Astrocyte (in vitro differentiated cells and primary cell): ENCODE measurements around the gene MVD. TPM values are rescaled to one million over a fixed set of nuclear protein-coding genes. Genes with fewer than 3 reads are reported as not detected.
A peak's percentile ranks its signal among the peaks of the same experiment; 100 is the strongest.

Experiments used
- DNase-seq: peaks from one replicate; pipeline ENCODE4 v3.0.0-alpha.2; 2010; ENCODE audit warnings: low read depth
- FAIRE-seq: peaks from 2 replicates; lab custom pipeline; 2011; peaks lifted over from hg19 to GRCh38; lab: Jason Lieb, UNC
- H2AFZ ChIP-seq: 2 replicates; pipeline ENCODE4 v1.6.0; 2012; ENCODE audit warnings: low read depth, low read length, inconsistent platforms
- H3K27ac ChIP-seq: 2 replicates; pipeline ENCODE4 v1.5.1; 2011; ENCODE audit warnings: low read depth, low read length, inconsistent platforms
- H3K27me3 ChIP-seq: 2 replicates; pipeline ENCODE4 v1.6.0; 2011; ENCODE audit warnings: low read length, inconsistent platforms; ENCODE audit not compliant: insufficient read depth
- H3K36me3 ChIP-seq: 2 replicates; pipeline ENCODE4 v1.5.1; 2011; ENCODE audit warnings: low read length, inconsistent platforms; ENCODE audit not compliant: insufficient read depth
- H3K4me1 ChIP-seq: 2 replicates; pipeline ENCODE4 v1.5.1; 2011; ENCODE audit warnings: low read length, inconsistent platforms; ENCODE audit not compliant: insufficient read depth
- H3K4me2 ChIP-seq: 2 replicates; pipeline ENCODE4 v1.6.0; 2012; ENCODE audit warnings: low read length, inconsistent platforms
- H3K4me3 ChIP-seq: 2 replicates; pipeline ENCODE4 v1.5.1; 2011; ENCODE audit warnings: low read depth, mild to moderate bottlenecking, low read length, inconsistent platforms; ENCODE audit not compliant: insufficient read depth
- H3K79me2 ChIP-seq: 2 replicates; pipeline ENCODE4 v1.6.0; 2012; ENCODE audit warnings: mild to moderate bottlenecking, low read length, inconsistent platforms; ENCODE audit not compliant: insufficient read depth
- H3K9ac ChIP-seq: 2 replicates; pipeline ENCODE4 v1.6.0; 2012; ENCODE audit warnings: mild to moderate bottlenecking, low read length, inconsistent platforms
- H3K9me3 ChIP-seq: 2 replicates; pipeline ENCODE4 v1.5.1; 2012; ENCODE audit warnings: low read depth, mild to moderate bottlenecking, low read length, inconsistent platforms; ENCODE audit not compliant: insufficient read depth
- H4K20me1 ChIP-seq: 2 replicates; pipeline ENCODE4 v1.6.0; 2012; ENCODE audit warnings: low read length, inconsistent platforms; ENCODE audit not compliant: insufficient read depth
- H3K27ac Mint-ChIP-seq: one replicate; pipeline ENCODE4 v1.8.0; 2021; ENCODE audit warnings: mild to moderate bottlenecking, mixed read lengths; ENCODE audit not compliant: unreplicated experiment
- H3K27me3 Mint-ChIP-seq: one replicate; pipeline ENCODE4 v1.8.0; 2021; ENCODE audit warnings: low read depth, mixed read lengths; ENCODE audit not compliant: unreplicated experiment
- H3K36me3 Mint-ChIP-seq: one replicate; pipeline ENCODE4 v1.8.0; 2021; ENCODE audit warnings: low read depth, mixed read lengths; ENCODE audit not compliant: unreplicated experiment
- H3K4me1 Mint-ChIP-seq: one replicate; pipeline ENCODE4 v1.8.0; 2021; ENCODE audit warnings: low read depth, mixed read lengths; ENCODE audit not compliant: unreplicated experiment
- H3K4me3 Mint-ChIP-seq: one replicate; pipeline ENCODE4 v1.8.0; 2021; ENCODE audit warnings: mild to moderate bottlenecking, moderate library complexity, mixed read lengths; ENCODE audit not compliant: unreplicated experiment
- H3K9me3 Mint-ChIP-seq: one replicate; pipeline ENCODE4 v1.8.0; 2021; ENCODE audit warnings: mild to moderate bottlenecking, mixed read lengths; ENCODE audit not compliant: unreplicated experiment
- EZH2 ChIP-seq: IDR thresholded peaks from 2 replicates; pipeline ENCODE4 v1.6.1; 2012; ENCODE audit warnings: mild to moderate bottlenecking, low read length, inconsistent platforms; ENCODE audit not compliant: insufficient read depth
- total RNA-seq: library from RNA; stranded (reverse); gene quantifications from 2 replicates; pipeline ENCODE4 v1.2.1, GENCODE V29; 2021
- TF ChIP-seq, protein P1 (sequence below): IDR thresholded peaks from 2 replicates; pipeline ENCODE4 v1.5.1; 2011; ENCODE audit warnings: low read depth, mild to moderate bottlenecking, inconsistent platforms, low read length, moderate library complexity; ENCODE audit not compliant: insufficient read depth

MVD gene
- total RNA-seq, 1 donor from 2014 or later: 63.9 TPM

DNA sequence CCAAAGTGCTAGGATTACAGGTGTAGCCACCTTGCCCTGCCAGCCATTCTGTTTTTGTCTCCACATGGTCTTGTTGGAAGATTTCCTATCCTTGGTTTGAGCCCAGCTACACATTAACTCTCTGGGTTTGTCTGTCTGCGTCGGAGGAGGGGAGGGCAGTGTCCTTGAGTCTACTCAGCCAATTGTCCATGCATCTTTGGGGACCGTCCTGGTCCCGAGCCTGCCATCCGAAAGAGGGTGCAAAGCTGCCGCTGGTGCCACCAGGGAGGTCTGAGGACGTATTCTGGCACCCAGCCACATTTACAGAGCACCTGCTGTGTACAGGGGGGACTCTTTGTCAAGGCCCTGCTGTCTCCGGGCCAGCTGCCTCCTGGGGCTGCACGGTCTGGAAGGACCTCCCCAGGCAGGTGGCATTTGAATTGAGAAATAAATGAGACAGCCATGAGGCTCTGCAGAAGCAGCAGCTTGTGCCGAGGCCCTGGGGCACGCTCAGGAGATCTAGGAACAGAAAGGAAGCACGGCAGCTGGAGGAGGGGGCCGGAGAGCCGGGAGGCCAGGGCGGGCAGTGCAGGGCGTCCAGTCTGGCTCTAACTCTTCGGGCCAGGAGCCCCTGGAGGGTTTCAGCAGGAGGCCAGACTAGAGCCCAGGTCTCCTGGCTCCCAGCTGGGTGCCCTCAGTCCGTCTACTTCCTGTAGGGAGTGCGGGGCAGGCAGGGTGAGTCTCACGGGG, 13.5 kb downstream of the MVD start:
- no peaks in the 10 kb centered on the region for H3K27me3 Mint-ChIP-seq
- Histone ChIP-seq H3K27ac (no peak overlapping the region), H3K4me1 (peaks cover 12% of the 10 kb centered on the region), H3K4me3 (peak overlapping the region; percentile 63), H3K36me3 (no peaks in the 10 kb centered on the region), H2AFZ (no peak overlapping the region), H3K27me3 (no peaks in the 10 kb centered on the region), H4K20me1 (peaks cover 20% of the 10 kb centered on the region), H3K9me3 (no peaks in the 10 kb centered on the region), H3K4me2 (peak overlapping the region; percentile 92), H3K79me2 (no peaks in the 10 kb centered on the region), H3K9ac (peak overlapping the region; percentile 69)
- DNase-seq: no peak
- peak overlapping the region; percentile 91 for H3K4me3 Mint-ChIP-seq
- H3K9me3 Mint-ChIP-seq: no peaks in the 10 kb centered on the region
- peaks cover 9% of the 10 kb centered on the region for H3K36me3 Mint-ChIP-seq
- FAIRE-seq: no peak
- peaks cover 4% of the 10 kb centered on the region for H3K4me1 Mint-ChIP-seq
- no peak overlapping the region for H3K27ac Mint-ChIP-seq
- TF ChIP-seq EZH2: no peak
- TF ChIP-seq, protein P1, sequence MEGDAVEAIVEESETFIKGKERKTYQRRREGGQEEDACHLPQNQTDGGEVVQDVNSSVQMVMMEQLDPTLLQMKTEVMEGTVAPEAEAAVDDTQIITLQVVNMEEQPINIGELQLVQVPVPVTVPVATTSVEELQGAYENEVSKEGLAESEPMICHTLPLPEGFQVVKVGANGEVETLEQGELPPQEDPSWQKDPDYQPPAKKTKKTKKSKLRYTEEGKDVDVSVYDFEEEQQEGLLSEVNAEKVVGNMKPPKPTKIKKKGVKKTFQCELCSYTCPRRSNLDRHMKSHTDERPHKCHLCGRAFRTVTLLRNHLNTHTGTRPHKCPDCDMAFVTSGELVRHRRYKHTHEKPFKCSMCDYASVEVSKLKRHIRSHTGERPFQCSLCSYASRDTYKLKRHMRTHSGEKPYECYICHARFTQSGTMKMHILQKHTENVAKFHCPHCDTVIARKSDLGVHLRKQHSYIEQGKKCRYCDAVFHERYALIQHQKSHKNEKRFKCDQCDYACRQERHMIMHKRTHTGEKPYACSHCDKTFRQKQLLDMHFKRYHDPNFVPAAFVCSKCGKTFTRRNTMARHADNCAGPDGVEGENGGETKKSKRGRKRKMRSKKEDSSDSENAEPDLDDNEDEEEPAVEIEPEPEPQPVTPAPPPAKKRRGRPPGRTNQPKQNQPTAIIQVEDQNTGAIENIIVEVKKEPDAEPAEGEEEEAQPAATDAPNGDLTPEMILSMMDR: no peak

DNA sequence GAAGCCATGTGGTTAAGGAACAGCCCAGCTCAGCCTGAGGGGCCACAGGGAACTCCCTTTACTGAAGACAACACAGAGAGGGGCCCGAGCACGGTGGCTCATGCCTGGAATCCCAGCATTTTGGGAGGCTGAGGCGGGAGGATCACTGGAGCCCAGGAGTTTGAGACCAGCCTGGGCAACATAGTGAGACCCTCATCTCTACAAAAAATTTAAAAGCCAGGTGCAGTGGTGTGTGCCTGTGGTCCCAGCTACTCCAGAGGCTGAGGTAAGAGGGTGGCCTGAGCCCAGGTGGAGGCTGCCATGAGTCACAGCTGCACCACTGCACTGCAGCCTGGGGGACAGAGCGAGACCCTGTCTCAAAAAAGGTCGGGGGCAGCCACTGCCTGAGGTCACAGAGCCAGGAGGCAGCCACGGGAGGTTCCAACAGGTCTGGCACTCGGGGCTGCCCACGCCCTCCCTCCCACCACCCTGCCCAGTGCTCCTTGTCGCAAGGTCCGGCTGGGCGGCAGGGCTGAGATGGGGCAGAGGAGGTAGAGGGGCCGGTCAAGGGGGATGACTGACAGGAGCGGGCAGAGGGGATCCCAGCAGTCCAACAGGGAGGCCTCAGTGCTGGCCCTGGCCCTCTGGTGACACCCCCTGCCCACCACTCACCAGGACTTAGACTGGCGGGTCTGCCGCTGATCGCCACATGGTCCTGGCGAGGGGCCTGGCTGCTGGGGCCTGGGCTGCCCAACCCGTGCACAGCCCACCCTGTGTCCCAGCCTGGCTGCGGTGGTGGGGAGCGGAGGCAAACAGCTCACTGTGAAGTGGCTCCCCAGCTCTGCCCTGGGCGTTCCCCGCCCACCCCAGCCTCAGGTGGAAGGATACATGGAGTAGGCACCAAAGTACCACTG, 15.5 kb downstream of the MVD start:
- H3K4me3 ChIP-seq: no peak overlapping the region
- H3K27me3 ChIP-seq: no peaks in the 10 kb centered on the region
- no peak overlapping the region for H3K9ac ChIP-seq
- peaks cover 20% of the 10 kb centered on the region for H4K20me1 ChIP-seq
- H3K4me1 Mint-ChIP-seq: peaks cover 4% of the 10 kb centered on the region
- H3K4me2 ChIP-seq: no peak overlapping the region
- H3K4me3 Mint-ChIP-seq: no peak overlapping the region
- no peak for TF ChIP-seq EZH2
- TF ChIP-seq, protein P1: no peak
- H3K9me3 Mint-ChIP-seq: no peaks in the 10 kb centered on the region
- FAIRE-seq (no peak), DNase-seq (no peak)
- no peak overlapping the region for H3K27ac Mint-ChIP-seq
- H3K4me1 ChIP-seq: peaks cover 12% of the 10 kb centered on the region
- no peaks in the 10 kb centered on the region for H3K79me2 ChIP-seq
- no peaks in the 10 kb centered on the region for H3K36me3 ChIP-seq
- H3K36me3 Mint-ChIP-seq: peaks cover 9% of the 10 kb centered on the region
- no peaks in the 10 kb centered on the region for H3K27me3 Mint-ChIP-seq
- no peak overlapping the region for H2AFZ ChIP-seq
- H3K9me3 ChIP-seq: no peaks in the 10 kb centered on the region
- no peak overlapping the region for H3K27ac ChIP-seq
